IPS-15b (cell line): ENCODE measurements around the gene MYO19.
"Not testable (repeated sequence)": the region's sequence is repeated elsewhere in the genome, so short reads cannot be mapped to it uniquely, and the experiment has no call there.

Experiments used
- H3K27me3 ChIP-seq: one replicate; pipeline ENCODE4 v1.6.1; 2013; ENCODE audit warnings: low read length; ENCODE audit not compliant: control insufficient read depth, insufficient read depth
- H3K36me3 ChIP-seq: one replicate; pipeline ENCODE4 v1.6.1; 2013; ENCODE audit warnings: low read length; ENCODE audit not compliant: control insufficient read depth, insufficient read depth
- H3K4me1 ChIP-seq: one replicate; pipeline ENCODE4 v1.6.1; 2013; ENCODE audit warnings: mild to moderate bottlenecking, low read length; ENCODE audit not compliant: control insufficient read depth, insufficient read depth
- H3K4me3 ChIP-seq: one replicate; pipeline ENCODE4 v1.5.1; 2013; ENCODE audit warnings: low read depth, low read length
- H3K9ac ChIP-seq: one replicate; pipeline ENCODE4 v1.6.1; 2013; ENCODE audit warnings: low read depth, mild to moderate bottlenecking, low read length
- H3K9me3 ChIP-seq: one replicate; pipeline ENCODE4 v1.6.1; 2013; ENCODE audit warnings: mild to moderate bottlenecking, low read length; ENCODE audit not compliant: control insufficient read depth, insufficient read depth

The MYO19 gene

GRCh38 chr17:36470499-36470898 lies 64.2 kb downstream of the MYO19 start:
- H3K9me3 ChIP-seq = no peaks in the 10 kb centered on the region
- H3K9ac ChIP-seq = no peak overlapping the region
- no peaks in the 10 kb centered on the region for H3K4me1 ChIP-seq
- no peak overlapping the region for H3K4me3 ChIP-seq
- peaks cover 27% of the 10 kb centered on the region for H3K27me3 ChIP-seq
- no peaks in the 10 kb centered on the region for H3K36me3 ChIP-seq

GRCh38 chr17:36469733-36470132 lies 64.9 kb downstream of the MYO19 start:
- Histone ChIP-seq H3K4me3 (no peak overlapping the region), H3K36me3 (no peaks in the 10 kb centered on the region), H3K9ac (no peak overlapping the region), H3K9me3 (no peaks in the 10 kb centered on the region), H3K27me3 (peaks cover 34% of the 10 kb centered on the region), H3K4me1 (no peaks in the 10 kb centered on the region)

GRCh38 chr17:36468903-36469635 lies 65.6 kb downstream of the MYO19 start:
- Histone ChIP-seq H3K9ac (no peak overlapping the region), H3K9me3 (no peaks in the 10 kb centered on the region), H3K4me3 (no peak overlapping the region), H3K36me3 (no peaks in the 10 kb centered on the region), H3K27me3 (peaks cover 35% of the 10 kb centered on the region), H3K4me1 (no peaks in the 10 kb centered on the region)

GRCh38 chr17:36464765-36465088 lies 69.9 kb downstream of the MYO19 start:
- Histone ChIP-seq H3K9me3 (no peaks in the 10 kb centered on the region), H3K27me3 (peaks cover 35% of the 10 kb centered on the region), H3K4me3 (no peak overlapping the region), H3K4me1 (no peaks in the 10 kb centered on the region), H3K9ac (no peak overlapping the region), H3K36me3 (no peaks in the 10 kb centered on the region)

- Histone ChIP-seq H3K9me3 (no peaks in the 10 kb centered on the region), H3K4me3 (no peak overlapping the region), H3K27me3 (peaks cover 32% of the 10 kb centered on the region)
These were observed 70.5 kb downstream of the MYO19 start for GRCh38 chr17:36463916-36464764.

GRCh38 chr17:36461330-36462110 lies 73.1 kb downstream of the MYO19 start:
- Histone ChIP-seq H3K9ac (no peak overlapping the region), H3K4me1 (no peaks in the 10 kb centered on the region), H3K36me3 (no peaks in the 10 kb centered on the region), H3K27me3 (peaks cover 26% of the 10 kb centered on the region), H3K9me3 (no peaks in the 10 kb centered on the region), H3K4me3 (no peak overlapping the region)

More at GRCh38 chr17:36463916-36464764, 70.5 kb downstream of the MYO19 start:
- Histone ChIP-seq H3K4me1 (no peaks in the 10 kb centered on the region), H3K36me3 (no peaks in the 10 kb centered on the region), H3K9ac (no peak overlapping the region)

GRCh38 chr17:36460265-36460937 lies 74.3 kb downstream of the MYO19 start:
- no peaks in the 10 kb centered on the region for H3K36me3 ChIP-seq
- no peak overlapping the region for H3K9ac ChIP-seq
- H3K4me3 ChIP-seq = no peak overlapping the region
- peaks cover 17% of the 10 kb centered on the region for H3K27me3 ChIP-seq
- H3K4me1 ChIP-seq = no peaks in the 10 kb centered on the region
- H3K9me3 ChIP-seq = no peaks in the 10 kb centered on the region

- Histone ChIP-seq H3K4me3 (no peak overlapping the region), H3K36me3 (no peaks in the 10 kb centered on the region), H3K9ac (no peak overlapping the region), H3K4me1 (no peaks in the 10 kb centered on the region), H3K27me3 (peaks cover 9% of the 10 kb centered on the region), H3K9me3 (no peaks in the 10 kb centered on the region)
These were observed 75.1 kb downstream of the MYO19 start for GRCh38 chr17:36459601-36460000.

- Histone ChIP-seq H3K4me3 (no peak overlapping the region), H3K9me3 (no peaks in the 10 kb centered on the region), H3K36me3 (no peaks in the 10 kb centered on the region), H3K9ac (no peak overlapping the region), H3K27me3 (peaks cover 9% of the 10 kb centered on the region), H3K4me1 (no peaks in the 10 kb centered on the region)
These were observed 75.6 kb downstream of the MYO19 start for GRCh38 chr17:36459045-36459444.

- H3K4me3 ChIP-seq, H3K36me3 ChIP-seq, H3K9ac ChIP-seq, H3K9me3 ChIP-seq, H3K4me1 ChIP-seq, H3K27me3 ChIP-seq: not testable (repeated sequence)
These were observed 77.0 kb downstream of the MYO19 start for GRCh38 chr17:36457701-36458100.

- H3K4me3 ChIP-seq, H3K4me1 ChIP-seq, H3K27me3 ChIP-seq, H3K9me3 ChIP-seq, H3K9ac ChIP-seq, H3K36me3 ChIP-seq: not testable (repeated sequence)
These were observed 81.8 kb downstream of the MYO19 start for GRCh38 chr17:36452888-36453287.
